ENCODE results near the gene JOSD1. TPM values are rescaled to one million over a fixed set of nuclear protein-coding genes. Genes with fewer than 3 reads are reported as not detected.
A peak's percentile ranks its signal among the peaks of the same experiment; 100 is the strongest.
"Not testable (repeated sequence)": the region's sequence is repeated elsewhere in the genome, so short reads cannot be mapped to it uniquely, and the experiment has no call there.

Gene JOSD1
- total RNA-seq, 1 donor from 2014 or later, result 45.2 TPM

DNA sequence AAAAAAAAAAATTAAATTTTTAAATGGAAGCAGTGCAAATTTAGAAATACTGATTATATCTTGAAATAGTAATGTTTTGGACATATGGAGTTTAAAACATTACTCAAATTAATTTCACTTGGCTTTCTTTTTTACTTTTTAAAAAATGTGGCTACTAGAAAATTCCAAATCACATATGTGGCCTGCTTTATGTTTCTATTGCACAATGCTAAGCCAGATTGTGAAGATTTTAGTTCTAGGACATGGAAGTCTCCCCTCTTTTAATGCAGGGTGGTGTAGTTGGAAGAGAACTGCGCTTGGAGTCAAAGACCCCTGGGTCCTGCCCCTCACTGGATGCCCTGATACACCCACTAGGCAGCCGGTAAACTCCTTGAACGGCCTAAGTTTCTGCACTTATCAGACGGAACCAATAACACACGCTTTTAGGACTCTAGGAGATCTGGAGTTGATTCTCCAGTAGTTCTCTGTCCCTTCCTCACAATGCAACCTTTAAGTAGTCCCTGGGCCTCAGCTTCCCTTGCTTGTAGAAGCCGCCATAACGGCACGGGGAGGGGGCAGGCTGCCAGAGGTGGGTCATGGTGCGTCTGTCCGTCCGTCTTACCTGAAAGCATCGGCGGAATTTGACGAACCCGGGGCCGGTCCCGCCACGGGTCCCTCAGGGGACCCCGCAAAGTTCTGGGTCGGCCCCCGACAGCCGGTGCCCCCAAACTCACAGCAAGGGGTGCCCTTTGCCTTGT is 45.1 kb downstream of the JOSD1 start:
- POLR2A ChIA-PET, result interaction anchor here (1.5 kb wide), 1 partner anchor 26 kb away, joined by 8 read pairs; the partner anchor contains the start of gene TOMM22
- H3K36me3 Mint-ChIP-seq (ENCODE audit: low read depth), result peaks cover 6% of the 10 kb centered on the region

DNA sequence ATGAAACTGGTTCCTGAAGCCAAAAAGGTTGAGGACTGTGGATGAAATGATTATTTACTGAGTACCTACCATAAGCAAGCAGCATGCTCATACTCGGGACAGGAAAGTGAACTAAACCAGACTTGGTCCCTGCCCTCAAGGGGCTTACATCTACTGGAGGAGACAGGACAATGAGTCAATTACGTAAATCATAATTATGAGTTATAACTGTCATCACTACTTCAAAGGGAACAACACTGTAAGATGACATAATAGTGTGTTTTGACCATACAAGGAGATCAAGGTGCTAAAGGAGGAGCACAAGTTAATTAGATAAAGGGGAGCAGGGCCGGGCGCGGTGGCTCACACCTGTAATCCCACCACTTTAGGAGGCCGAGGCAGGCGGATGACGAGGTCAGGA is 47.0 kb downstream of the JOSD1 start:
- intact Hi-C loops (cut with micrococcal nuclease), result no loop called here
- DNase-seq (no peak), ATAC-seq (ENCODE audit: low read depth) (no peak)
- Mint-ChIP-seq H3K36me3 (ENCODE audit: low read depth) (peaks cover 5% of the 10 kb centered on the region), H3K27me3 (no peaks in the 10 kb centered on the region), H3K4me3 (no peak overlapping the region), H3K27ac (no peak overlapping the region), H3K4me1 (peaks cover 10% of the 10 kb centered on the region), H3K9me3 (no peaks in the 10 kb centered on the region)
- ChIA-PET CTCF (no interaction called here), POLR2A (no interaction called here)
- TF ChIP-seq, protein P1, sequence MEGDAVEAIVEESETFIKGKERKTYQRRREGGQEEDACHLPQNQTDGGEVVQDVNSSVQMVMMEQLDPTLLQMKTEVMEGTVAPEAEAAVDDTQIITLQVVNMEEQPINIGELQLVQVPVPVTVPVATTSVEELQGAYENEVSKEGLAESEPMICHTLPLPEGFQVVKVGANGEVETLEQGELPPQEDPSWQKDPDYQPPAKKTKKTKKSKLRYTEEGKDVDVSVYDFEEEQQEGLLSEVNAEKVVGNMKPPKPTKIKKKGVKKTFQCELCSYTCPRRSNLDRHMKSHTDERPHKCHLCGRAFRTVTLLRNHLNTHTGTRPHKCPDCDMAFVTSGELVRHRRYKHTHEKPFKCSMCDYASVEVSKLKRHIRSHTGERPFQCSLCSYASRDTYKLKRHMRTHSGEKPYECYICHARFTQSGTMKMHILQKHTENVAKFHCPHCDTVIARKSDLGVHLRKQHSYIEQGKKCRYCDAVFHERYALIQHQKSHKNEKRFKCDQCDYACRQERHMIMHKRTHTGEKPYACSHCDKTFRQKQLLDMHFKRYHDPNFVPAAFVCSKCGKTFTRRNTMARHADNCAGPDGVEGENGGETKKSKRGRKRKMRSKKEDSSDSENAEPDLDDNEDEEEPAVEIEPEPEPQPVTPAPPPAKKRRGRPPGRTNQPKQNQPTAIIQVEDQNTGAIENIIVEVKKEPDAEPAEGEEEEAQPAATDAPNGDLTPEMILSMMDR (IDR thresholded peaks at IDR 0.05), result no peak

More for the DNA sequence above, 45.1 kb downstream of the JOSD1 start:
- no peaks in the 10 kb centered on the region for H3K27me3 Mint-ChIP-seq
- H3K4me1 Mint-ChIP-seq, result peaks cover 10% of the 10 kb centered on the region
- H3K4me3 Mint-ChIP-seq, result peak overlapping the region; percentile 94
- TF ChIP-seq, protein P1 (IDR thresholded peaks at IDR 0.05), result no peak
- intact Hi-C loops (cut with micrococcal nuclease), result loop anchor here (1.0 to 5.0 kb wide), 5 partner anchors 26 to 603 kb away; partner anchors contain the start of genes DDX17, DMC1, JOSD1 and TOMM22
- CTCF ChIA-PET, result no interaction called here
- H3K9me3 Mint-ChIP-seq, result no peaks in the 10 kb centered on the region
- ATAC-seq (ENCODE audit: low read depth), result no peak
- peak overlapping the region; percentile 99 for H3K27ac Mint-ChIP-seq
- DNase-seq, result no peak

DNA sequence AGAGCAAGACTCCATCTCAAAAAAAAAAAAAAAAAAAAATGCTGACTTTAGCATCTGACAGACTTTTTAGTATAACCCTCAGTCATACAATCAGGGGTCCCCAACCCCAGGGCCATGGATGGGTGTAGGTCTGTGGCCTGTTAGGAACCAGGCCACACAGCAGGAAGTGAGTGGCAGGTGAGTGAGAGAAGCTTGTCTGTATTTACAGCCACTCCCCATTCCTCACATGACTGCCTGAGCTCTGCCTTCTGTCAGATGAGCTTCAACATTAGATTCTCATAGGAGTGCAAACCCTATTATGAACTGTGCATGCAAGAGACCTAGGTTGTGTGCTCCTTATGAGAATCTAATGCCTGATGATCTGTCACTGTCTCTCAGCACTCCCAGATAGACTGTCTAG is 47.9 kb downstream of the JOSD1 start:
- Mint-ChIP-seq H3K4me3 (no peak overlapping the region), H3K4me1 (peaks cover 10% of the 10 kb centered on the region), H3K27me3 (no peaks in the 10 kb centered on the region), H3K36me3 (ENCODE audit: low read depth) (peaks cover 5% of the 10 kb centered on the region), H3K27ac (no peak overlapping the region), H3K9me3 (no peaks in the 10 kb centered on the region)
- DNase-seq, result no peak
- intact Hi-C loops (cut with micrococcal nuclease), result no loop called here
- ATAC-seq (ENCODE audit: low read depth), result no peak
- CTCF ChIA-PET, result no interaction called here
- POLR2A ChIA-PET, result interaction anchor here (0.7 kb wide), 1 partner anchor 29 kb away, joined by 5 read pairs; the partner anchor contains the start of gene TOMM22
- TF ChIP-seq, protein P1 (IDR thresholded peaks at IDR 0.05), result no peak

DNA sequence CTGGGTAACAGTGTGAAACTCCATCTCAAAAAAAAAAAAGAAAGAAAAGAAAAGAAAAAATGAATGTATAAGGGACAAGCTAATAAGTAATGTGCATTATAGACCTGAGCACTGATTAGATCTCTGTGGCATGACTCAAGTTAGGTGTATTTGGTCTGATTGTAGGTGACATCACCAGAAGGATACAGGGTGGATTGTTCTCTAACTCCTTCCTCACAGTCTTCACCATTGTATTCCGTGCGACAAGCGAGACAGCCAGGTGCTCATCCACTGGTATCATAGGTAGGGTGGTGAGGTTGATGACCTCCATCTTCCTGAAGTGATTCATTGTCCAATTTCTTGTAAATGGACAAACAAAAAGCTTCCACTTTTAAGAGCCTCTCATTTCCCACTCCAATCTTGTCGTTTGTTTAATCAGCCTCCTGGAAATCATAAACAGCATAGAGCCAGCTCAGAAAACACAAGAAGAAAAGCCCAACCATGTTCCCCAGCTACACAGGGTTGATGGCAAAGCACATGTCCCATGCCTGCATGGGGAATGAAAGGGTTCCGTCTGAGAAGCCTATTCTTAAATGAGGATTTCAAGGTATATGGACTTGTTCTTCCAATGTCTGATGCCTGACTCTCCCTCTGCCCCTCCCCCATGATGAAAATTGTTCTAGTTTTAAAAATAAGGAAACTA is 50.8 kb downstream of the JOSD1 start:
- intact Hi-C loops (cut with micrococcal nuclease), result no loop called here
- no peaks in the 10 kb centered on the region for H3K27me3 Mint-ChIP-seq
- H3K4me3 Mint-ChIP-seq, result no peak overlapping the region
- DNase-seq (no peak), ATAC-seq (ENCODE audit: low read depth) (no peak)
- H3K4me1 Mint-ChIP-seq, result no peaks in the 10 kb centered on the region
- H3K36me3 Mint-ChIP-seq (ENCODE audit: low read depth), result no peaks in the 10 kb centered on the region
- H3K9me3 Mint-ChIP-seq, result no peaks in the 10 kb centered on the region
- ChIA-PET CTCF (no interaction called here), POLR2A (no interaction called here)
- H3K27ac Mint-ChIP-seq, result no peak overlapping the region
- TF ChIP-seq, protein P1 (IDR thresholded peaks at IDR 0.05), result no peak

DNA sequence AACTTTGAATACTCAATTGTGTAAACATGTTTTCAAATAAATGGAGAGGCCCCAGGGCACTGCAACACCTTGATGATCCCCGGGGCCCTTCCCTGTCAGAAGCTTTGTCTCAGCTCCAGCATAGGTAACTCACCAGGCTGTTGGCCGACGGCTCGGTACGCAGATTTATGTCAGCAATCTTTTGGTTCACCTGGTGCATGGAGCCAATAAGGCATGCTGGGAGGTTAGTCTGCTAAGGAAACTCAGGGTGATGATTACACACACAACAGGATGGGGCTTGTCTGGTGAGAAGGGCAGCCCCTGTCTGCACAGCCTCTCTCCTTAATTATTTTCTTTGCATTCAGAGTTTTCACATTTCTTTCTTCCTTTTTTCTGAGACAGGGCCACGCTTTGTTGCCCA is 55.3 kb downstream of the JOSD1 start:
- CTCF ChIA-PET, result no interaction called here
- DNase-seq (no peak), ATAC-seq (ENCODE audit: low read depth) (no peak)
- POLR2A ChIA-PET, result no interaction called here
- H3K27me3 Mint-ChIP-seq, result peaks cover 9% of the 10 kb centered on the region
- H3K27ac Mint-ChIP-seq, result no peak overlapping the region
- intact Hi-C loops (cut with micrococcal nuclease), result no loop called here
- no peaks in the 10 kb centered on the region for H3K36me3 Mint-ChIP-seq (ENCODE audit: low read depth)
- H3K4me3 Mint-ChIP-seq, result no peak overlapping the region
- TF ChIP-seq, protein P1 (IDR thresholded peaks at IDR 0.05), result no peak
- no peaks in the 10 kb centered on the region for H3K4me1 Mint-ChIP-seq
- no peaks in the 10 kb centered on the region for H3K9me3 Mint-ChIP-seq

DNA sequence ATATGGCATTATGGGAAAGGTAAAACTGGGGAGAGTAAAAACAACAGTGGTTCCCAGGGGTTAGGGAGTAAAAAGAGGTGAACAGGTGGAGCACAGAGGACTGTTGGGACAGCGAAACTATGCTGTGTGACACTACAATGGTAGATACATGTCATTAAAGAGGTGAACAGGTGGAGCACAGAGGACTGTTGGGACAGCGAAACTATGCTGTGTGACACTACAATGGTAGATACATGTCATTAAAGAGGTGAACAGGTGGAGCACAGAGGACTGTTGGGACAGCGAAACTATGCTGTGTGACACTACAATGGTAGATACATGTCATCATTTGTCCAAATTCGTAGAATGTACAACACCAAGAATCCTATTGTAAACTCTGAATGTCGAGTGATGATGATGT is 56.5 kb downstream of the JOSD1 start:
- CTCF ChIA-PET; H3K27ac Mint-ChIP-seq; H3K4me3 Mint-ChIP-seq; DNase-seq; intact Hi-C loops (cut with micrococcal nuclease); H3K9me3 Mint-ChIP-seq; H3K4me1 Mint-ChIP-seq; H3K36me3 Mint-ChIP-seq (ENCODE audit: low read depth): not testable (repeated sequence)
- peak; percentile 28 for ATAC-seq (ENCODE audit: low read depth)
- POLR2A ChIA-PET, result interaction anchor here (0.6 kb wide), 1 partner anchor 246 kb away, joined by 4 read pairs; no protein-coding TSS in a partner anchor
- H3K27me3 Mint-ChIP-seq, result peaks cover 12% of the 10 kb centered on the region
